Measurements from ENCODE around the gene STIM1.

STIM1 gene

GRCh38 chr11:3952715-3953114, 97.3 kb downstream of the STIM1 start:
- DNase-seq (ENCODE audit: low read depth), result no peak

DNA sequence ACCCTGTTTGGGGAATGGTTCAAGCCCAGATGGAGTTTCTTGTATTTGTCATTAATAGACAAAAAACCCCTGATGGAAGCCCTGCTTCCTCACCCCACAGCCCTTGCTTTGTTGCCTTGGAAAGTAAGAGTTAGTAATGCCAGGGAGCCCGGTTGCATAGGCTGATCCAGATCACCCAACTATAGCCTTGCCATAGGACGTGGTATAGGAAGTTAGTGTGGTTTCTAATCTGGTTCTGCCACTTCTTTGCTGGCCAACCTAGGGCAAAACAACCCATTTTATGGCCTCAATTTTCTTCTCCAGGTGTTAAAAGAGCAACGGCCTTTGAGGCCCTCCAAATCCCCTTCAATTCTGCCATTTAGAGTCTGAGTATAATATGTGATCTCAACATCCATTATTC, 97.9 kb downstream of the STIM1 start:
- DNase-seq (ENCODE audit: low read depth), result no peak

GRCh38 chr11:3954448-3955298, 99.2 kb downstream of the STIM1 start:
- no peak for DNase-seq (ENCODE audit: low read depth)

GRCh38 chr11:3955299-3955665, 99.8 kb downstream of the STIM1 start:
- no peak for DNase-seq (ENCODE audit: low read depth)

DNA sequence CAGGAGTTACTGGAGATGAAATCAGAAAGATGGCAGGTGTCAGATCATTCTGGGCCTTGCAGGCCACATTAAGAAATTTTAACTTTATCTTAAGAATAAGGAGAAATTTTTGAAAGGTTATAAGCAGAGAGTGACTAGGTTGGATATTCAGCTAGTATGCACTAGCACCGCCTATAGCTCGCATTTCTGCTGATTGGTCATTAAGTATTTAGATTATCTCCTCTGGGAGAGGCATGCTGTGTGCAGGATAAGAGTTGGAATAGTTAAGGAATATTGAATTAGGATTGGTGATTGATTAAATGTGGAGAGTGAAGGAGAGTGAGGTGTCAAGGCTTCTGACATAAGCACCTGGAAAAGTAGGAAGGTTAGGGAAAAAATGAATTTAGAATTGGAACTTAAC, 100.6 kb downstream of the STIM1 start:
- DNase-seq (ENCODE audit: low read depth), result no peak

DNA sequence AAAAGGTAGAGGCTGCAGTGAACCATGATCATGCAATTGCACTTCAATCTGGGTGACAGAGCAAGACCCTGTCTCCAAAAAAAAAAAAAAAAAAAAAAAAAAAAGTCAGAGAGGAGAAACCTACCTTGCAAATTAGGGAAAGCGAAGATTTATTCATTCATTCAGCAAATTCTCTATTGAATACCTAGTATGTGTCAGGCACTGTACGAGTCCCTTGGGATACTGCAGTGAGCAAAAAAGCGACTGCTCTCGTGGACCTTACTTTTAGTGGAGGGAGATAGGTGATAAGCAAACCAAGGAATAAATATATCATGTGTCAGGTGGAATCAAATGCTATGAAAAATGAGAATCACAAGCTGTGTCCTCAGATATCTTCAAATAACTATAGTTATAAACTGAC, 101.3 kb downstream of the STIM1 start:
- no peak for DNase-seq (ENCODE audit: low read depth)

GRCh38 chr11:3957437-3957836, 102.0 kb downstream of the STIM1 start:
- DNase-seq (ENCODE audit: low read depth), result no peak

- DNase-seq (ENCODE audit: low read depth), result no peak
Observed at GRCh38 chr11:3958281-3958680, 102.8 kb downstream of the STIM1 start.

- peak; percentile 60 for DNase-seq (ENCODE audit: low read depth)
Observed at GRCh38 chr11:3959015-3959902, 103.8 kb downstream of the STIM1 start.

- DNase-seq (ENCODE audit: low read depth), result no peak
Observed at GRCh38 chr11:3959903-3960265, 104.4 kb downstream of the STIM1 start.

DNA sequence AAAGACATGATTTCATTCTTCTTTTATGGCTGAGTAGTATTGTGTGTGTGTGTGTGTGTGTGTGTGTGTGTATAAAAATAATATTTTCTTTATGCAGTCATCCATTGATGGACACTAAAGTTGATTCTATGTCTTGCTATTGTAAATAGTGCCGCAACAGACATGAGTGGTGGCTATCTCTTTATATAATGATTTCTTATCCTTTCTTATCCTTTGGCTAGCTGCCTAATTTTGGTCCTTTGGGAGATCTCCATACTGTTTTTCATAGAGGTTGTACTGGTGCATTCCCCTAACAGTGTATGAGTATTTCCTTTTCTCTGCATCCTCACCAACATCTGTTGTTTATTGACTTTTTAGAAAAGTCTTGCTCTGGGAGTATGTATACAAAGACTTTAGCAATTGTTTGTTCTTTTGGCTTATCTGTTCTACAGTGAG, 107.0 kb downstream of the STIM1 start:
- no peak for DNase-seq (ENCODE audit: low read depth)

DNA sequence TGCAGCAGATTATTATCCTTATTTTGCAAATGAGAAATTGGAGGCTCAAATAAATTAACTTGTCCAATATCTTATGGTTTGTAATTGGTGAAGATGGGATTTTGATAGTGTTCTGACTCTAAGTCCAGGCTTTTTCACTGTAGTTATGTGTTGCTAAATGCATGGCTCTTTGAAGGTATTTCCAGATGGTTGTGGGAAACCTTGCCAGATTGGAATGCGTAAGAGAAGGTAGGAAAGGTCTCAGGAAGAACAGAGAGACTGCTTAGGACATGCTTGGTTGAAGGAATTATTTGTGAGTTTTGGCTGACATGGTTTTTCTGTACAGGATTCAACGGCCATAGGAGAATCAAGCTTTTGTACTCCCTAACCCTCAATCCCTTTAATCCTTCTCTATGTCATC, 108.6 kb downstream of the STIM1 start:
- DNase-seq (ENCODE audit: low read depth), result no peak

DNA sequence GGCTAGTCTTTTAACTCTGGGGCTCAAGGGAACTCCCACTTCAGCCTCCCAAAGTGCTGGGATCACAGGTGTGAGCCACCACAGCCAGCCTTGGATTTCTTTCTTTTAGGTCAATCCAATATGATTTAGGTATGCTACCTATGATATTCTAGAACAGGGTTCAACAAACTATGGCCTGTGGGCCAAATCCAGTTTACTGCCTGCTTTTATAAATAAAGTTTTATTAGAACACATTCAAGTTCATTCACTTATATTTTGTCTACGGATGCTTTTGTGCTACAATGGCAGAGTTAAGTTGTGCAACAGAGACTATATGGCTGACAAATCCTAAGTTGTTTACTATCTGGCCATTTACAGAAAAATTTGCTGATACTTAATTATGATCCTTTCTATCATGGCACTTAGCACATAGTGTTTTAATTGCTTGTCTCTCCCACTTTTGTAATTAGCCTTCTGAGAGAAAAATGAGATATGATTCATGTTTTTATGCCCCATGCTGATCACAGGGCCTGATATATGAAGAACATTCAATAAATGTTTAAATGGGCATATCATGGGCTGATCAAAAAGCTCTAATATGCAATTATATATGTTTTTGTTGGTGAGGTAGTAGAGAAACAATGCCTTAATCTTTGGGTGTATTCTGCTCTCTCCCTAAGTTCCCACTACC, 109.6 kb downstream of the STIM1 start:
- no peak for DNase-seq (ENCODE audit: low read depth)

DNA sequence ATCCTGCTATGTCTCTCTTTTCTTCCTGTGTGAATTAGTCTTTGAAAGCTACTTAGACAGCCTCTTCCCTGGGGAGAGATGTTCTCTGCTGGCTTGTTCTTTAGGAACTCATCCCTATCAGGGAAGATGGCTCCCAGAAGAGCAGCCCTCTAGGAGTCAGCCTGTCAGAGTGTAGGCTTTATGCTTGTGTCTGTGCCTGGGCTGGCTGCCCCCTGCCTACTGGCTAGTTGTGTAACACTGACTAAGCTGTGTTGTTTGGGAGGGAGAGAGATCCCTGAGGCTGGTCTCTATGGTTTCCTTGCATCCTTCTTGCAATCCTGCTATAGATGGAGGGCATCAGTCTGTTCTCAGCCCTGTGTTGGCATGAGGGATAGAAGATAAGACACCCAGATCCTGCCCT, 112.2 kb downstream of the STIM1 start:
- DNase-seq (ENCODE audit: low read depth), result no peak

DNA sequence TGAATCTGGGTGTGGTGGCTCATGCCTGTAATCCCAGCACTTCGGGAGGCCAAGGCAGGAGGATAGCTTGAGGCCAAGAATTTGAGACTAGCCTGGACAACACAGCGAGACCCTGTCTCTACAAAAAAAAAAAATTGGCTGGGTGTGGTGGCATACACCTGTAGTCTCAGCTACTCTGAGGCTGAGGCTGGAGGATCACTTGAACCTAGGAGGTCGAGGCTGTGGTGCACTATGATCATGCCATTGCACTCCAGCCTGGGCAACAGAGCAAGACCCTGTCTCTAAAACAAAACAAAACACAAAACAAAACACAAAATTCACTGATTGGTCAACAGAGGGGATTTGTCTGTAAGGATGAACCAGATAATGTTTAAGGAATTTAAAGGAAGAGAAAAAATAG, 113.7 kb downstream of the STIM1 start:
- no peak for DNase-seq (ENCODE audit: low read depth)

DNA sequence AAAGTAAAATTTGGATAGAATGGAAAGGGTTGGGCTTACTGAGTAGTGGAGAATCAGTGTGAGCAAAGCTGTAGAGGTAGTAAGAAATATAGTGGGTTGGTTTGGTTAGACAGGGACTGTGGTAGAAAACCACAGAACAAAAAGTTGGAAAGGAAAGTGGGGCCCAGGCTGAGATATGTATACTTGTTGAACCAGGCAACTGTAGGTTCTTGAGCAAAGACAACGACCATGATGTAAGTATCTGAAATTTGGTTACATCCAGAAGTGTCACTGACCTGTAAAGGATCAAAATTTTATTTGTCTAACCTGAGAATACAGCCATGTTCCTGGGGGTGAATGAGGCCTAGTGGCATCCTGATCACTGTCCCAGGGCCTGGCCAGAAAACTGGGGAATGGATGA, 114.1 kb downstream of the STIM1 start:
- DNase-seq (ENCODE audit: low read depth), result no peak

GRCh38 chr11:3970108-3970507, 114.6 kb downstream of the STIM1 start:
- no peak for DNase-seq (ENCODE audit: low read depth)

- DNase-seq (ENCODE audit: low read depth), result no peak
Observed at GRCh38 chr11:3971756-3972404, 116.4 kb downstream of the STIM1 start.

DNA sequence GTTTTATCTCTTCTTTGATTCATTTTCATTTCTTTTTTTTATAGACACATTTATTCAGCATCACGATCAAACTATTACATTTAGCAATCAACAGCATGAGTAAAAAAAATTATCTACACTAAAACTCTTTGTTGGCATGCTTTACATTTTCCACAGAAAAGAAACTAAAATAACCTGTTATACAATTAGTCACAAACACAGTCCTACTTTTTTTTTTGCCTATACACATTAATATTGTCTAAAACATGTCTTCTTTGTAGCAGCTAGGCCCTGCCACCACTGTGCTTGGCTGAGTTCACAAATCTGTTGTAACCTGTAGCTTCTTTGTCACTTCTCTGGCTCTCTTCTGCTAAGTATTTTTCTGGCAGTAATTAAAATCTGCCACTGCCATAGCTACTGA, 117.0 kb downstream of the STIM1 start:
- DNase-seq (ENCODE audit: low read depth), result no peak

DNA sequence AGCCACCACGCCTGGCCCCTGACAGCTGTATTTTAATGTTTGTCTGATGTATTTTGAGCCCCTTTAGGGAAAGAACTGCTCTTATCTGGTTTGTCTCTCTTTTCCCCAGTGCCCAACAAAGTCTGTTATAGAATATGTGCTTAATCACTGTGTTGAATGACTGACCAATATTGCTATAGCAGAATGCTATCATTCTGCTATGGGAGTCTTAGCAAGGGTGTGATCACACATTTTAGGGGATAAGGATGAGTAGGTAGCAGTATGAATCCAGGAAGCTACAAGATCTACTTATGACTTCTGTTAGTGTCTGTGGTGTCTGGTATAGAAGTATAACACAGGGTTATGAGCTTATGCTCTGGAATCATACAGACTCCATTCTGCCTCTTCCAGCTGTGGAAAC, 121.6 kb downstream of the STIM1 start:
- DNase-seq (ENCODE audit: low read depth), result no peak

- DNase-seq (ENCODE audit: low read depth), result no peak
Observed at GRCh38 chr11:3981084-3981633, 125.7 kb downstream of the STIM1 start.

GRCh38 chr11:3982431-3982830, 127.0 kb downstream of the STIM1 start:
- DNase-seq (ENCODE audit: low read depth), result no peak

Measured in GM04504 (cell line).